ENCODE data around the gene USP6NL. TPM values are rescaled to one million over a fixed set of nuclear protein-coding genes. Genes with fewer than 3 reads are reported as not detected.
A peak's percentile ranks its signal among the peaks of the same experiment; 100 is the strongest.
"Not testable (repeated sequence)": the region's sequence is repeated elsewhere in the genome, so short reads cannot be mapped to it uniquely, and the experiment has no call there.

The USP6NL gene
- total RNA-seq, 1 donor from 2014 or later, result 6.5 TPM

DNA sequence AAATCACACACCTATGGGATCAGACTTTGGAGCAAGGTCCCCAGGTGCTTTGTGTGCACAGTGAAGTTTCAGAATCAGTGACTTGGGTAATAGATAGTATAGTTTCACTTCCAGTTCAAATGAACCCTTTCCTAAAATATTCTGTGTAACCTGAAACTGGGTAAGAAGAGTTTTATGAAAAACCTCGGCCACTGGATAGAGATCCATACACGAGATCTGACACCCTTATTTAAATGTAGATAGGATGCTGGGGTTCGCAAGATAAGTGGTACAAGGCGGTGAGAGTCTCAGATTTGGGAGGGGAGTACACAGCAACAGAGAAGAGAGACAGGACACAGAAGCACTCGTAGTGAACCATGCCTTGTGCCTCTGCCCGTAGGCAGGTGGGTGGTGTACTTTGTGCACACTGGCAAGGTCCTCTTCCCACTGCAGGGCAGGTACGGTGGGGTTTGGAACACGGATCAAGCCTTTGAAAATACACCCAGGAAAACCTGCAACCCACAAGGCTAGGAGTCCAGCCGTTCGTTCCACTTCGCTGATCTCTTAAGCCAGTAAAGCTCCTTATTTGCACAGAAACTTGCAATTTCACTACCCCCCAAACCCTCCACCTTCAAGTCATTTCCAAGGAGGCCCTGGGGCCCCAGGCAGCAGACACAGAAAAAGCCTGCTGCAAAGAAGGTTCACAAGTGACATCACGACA is 162.8 kb downstream of the USP6NL start:
- no peak for DNase-seq (ENCODE audit: low read depth)

- DNase-seq (ENCODE audit: low read depth), result no peak
Measured at GRCh38 chr10:11448190-11448544, 163.3 kb downstream of the USP6NL start.

- DNase-seq (ENCODE audit: low read depth), result no peak
Measured at GRCh38 chr10:11447586-11447985, 163.9 kb downstream of the USP6NL start.

GRCh38 chr10:11446864-11447263 is 164.6 kb downstream of the USP6NL start:
- DNase-seq (ENCODE audit: low read depth), result no peak

DNA sequence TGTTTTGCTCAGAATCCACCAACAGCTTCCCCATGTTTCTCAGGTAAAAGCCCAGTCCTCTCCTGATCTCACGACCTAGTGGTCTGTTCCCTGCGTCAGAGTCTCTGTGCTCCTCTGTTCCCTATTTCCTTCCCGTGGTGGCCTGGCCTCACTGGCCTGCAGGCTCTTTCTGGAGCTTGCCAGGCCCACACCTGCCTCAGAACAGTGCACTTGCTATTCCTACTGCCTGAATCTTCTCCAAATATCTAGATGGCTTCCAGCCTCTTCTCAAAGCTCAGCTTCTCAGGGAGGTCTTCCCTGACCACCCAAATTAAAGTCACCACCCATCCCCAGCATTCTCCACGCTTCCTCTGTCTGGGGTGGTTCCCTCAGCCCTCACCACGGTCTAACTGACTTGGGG is 165.3 kb downstream of the USP6NL start:
- no peak for DNase-seq (ENCODE audit: low read depth)

GRCh38 chr10:11444531-11445228 is 166.8 kb downstream of the USP6NL start:
- no peak for DNase-seq (ENCODE audit: low read depth)

DNA sequence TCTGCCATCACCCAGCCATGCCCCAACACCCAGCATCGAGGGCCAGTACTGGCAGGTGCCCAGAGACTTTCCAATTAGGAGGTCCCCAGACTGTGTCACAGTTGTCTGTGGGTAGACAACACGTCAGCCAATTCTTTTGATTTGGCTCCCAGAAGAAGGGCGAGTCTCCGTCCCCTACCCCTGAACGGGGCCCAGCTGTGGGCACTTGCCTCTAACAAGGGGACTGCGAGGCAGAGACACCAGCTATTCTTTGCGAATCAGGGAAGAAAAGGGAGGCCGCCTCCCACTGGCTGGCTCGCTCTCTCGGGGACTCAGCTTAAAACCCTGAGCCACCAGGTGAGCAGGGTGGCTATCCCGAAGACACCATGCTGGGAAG is 167.3 kb downstream of the USP6NL start:
- DNase-seq (ENCODE audit: low read depth), result no peak

- no peak for DNase-seq (ENCODE audit: low read depth)
Measured at GRCh38 chr10:11443468-11444154, 167.8 kb downstream of the USP6NL start.

DNA sequence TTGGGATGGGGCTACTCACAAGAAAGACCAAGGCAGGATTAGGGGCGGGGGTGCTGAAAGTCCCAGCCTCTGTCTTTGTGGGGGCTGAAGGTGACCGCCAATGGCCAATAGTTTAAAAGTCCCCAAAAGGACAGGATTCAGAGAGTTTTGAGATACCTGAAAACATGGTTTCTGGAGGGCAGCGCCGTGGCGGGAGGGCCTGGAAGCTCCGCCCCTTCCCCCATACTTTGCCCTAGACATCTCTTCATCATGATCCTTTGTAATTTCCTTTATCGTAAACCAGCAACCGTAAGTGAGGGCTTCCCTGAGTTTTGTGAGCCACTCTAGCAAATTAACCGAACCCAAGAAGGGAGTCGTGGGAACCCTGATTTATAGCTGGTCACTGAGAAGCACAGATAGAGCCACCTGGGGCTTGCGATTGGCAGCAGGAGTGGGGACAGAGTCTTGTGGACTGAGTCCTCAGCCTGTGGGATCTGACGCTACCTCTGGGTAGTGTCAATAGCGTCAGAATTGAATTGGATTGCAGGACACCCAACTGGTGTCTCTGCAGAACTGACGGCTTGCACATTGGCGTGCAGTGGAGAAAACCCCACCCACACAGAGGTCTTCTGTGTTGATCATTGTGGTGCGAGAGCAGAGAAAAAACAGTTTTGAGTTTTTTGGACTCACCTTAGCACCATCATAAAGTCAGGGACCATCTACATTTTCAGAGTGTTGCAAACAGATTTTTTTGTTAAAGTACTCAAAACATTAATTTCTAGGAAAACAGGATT is 169.3 kb downstream of the USP6NL start:
- no peak for DNase-seq (ENCODE audit: low read depth)

GRCh38 chr10:11441151-11441535 is 170.3 kb downstream of the USP6NL start:
- DNase-seq (ENCODE audit: low read depth), result no peak

- DNase-seq (ENCODE audit: low read depth), result no peak
Measured at GRCh38 chr10:11440250-11441150, 170.9 kb downstream of the USP6NL start.

DNA sequence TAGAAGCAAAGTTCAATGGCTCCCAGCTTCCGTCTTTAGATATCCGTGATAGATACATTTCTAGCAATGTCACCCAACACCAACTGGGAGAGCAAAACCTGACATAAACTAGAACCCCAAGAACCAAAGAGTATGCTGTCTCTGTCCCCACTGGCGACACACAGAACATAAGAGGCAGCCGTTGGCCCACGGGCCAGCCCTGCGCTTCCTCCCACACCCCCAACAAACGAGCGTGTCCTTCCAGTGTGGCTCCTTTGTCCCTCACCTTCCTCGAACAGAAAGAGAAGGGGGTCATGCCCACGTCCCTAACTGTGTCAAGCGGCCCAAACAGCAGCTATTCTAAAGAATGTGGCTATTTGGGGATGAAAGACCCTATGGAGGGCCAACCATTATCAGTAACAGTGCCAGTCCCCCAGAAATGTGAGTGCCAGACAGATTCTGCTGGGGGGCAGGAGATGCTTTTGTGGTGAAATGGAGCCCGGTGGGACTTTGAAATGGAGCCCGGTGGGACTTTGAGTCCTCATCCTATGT is 171.9 kb downstream of the USP6NL start:
- no peak for DNase-seq (ENCODE audit: low read depth)

- DNase-seq (ENCODE audit: low read depth), result peak; percentile 90
Measured at GRCh38 chr10:11437391-11438142, 173.9 kb downstream of the USP6NL start.

- not testable (repeated sequence) for DNase-seq (ENCODE audit: low read depth)
Measured at GRCh38 chr10:11436445-11436844, 175.0 kb downstream of the USP6NL start.

GRCh38 chr10:11435581-11435981 is 175.9 kb downstream of the USP6NL start:
- DNase-seq (ENCODE audit: low read depth), result no peak

DNA sequence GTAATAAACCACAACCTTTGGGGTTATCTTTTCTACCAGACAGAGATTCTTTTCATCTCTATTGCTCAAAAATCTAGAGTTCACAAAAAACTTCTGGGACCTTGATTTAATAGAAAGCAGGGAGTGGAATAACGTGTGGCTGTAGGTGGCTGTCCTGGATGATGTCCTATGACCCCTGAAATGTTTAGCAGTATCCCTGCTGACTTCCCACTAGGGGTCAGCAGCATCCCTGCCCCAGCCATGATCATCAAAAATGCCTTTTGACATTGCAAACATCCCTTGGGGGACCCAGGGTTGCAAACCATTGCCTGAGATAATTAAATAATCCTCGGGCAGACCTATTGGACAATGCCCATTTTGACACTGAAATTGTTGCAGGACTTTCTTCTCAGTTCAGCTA is 177.1 kb downstream of the USP6NL start:
- peak; percentile 23 for DNase-seq (ENCODE audit: low read depth)

GRCh38 chr10:11433657-11434056 is 177.8 kb downstream of the USP6NL start:
- no peak for DNase-seq (ENCODE audit: low read depth)

GRCh38 chr10:11431216-11431555 is 180.3 kb downstream of the USP6NL start:
- no peak for DNase-seq (ENCODE audit: low read depth)

- no peak for DNase-seq (ENCODE audit: low read depth)
Measured at GRCh38 chr10:11430421-11431215, 180.8 kb downstream of the USP6NL start.
